HT1080 (cell line): ENCODE measurements around the gene CUX1. TPM values are rescaled to one million over a fixed set of nuclear protein-coding genes. Genes with fewer than 3 reads are reported as not detected.
"Not testable (repeated sequence)": the region's sequence is repeated elsewhere in the genome, so short reads cannot be mapped to it uniquely, and the experiment has no call there.

ENCODE experiments used
- DNase-seq: peaks from one replicate; pipeline ENCODE4 v3.0.0-alpha.2; 2015; ENCODE audit warnings: low read depth
- total RNA-seq: library from RNA; depleted of rRNA; stranded (reverse); fragments of >200 nt; shearing (Covaris generic); gene quantifications from 2 replicates; pipeline ENCODE4 v1.2.3, GENCODE V29; 2014

The CUX1 gene
- total RNA-seq, 1 experiment from 2014 or later, result 21.2 TPM

GRCh38 chr7:101849314-101849713, 31.9 kb downstream of the CUX1 start:
- DNase-seq, result not testable (repeated sequence)

GRCh38 chr7:101852364-101852763, 34.9 kb downstream of the CUX1 start:
- not testable (repeated sequence) for DNase-seq

- no peak for DNase-seq
Observed at GRCh38 chr7:101853684-101854083, 36.3 kb downstream of the CUX1 start.

- DNase-seq, result no peak
Observed at GRCh38 chr7:101854084-101854865, 36.8 kb downstream of the CUX1 start.

GRCh38 chr7:101856473-101857357, 39.3 kb downstream of the CUX1 start:
- DNase-seq, result peak; percentile 97

- DNase-seq, result no peak
Observed at GRCh38 chr7:101857358-101857811, 40.0 kb downstream of the CUX1 start.

- no peak for DNase-seq
Observed at GRCh38 chr7:101858437-101859385, 41.3 kb downstream of the CUX1 start.

- no peak for DNase-seq
Observed at GRCh38 chr7:101859411-101860106, 42.1 kb downstream of the CUX1 start.

GRCh38 chr7:101860316-101861217, 43.1 kb downstream of the CUX1 start:
- no peak for DNase-seq

- DNase-seq, result no peak
Observed at GRCh38 chr7:101861218-101861775, 43.9 kb downstream of the CUX1 start.

GRCh38 chr7:101862280-101863220, 45.1 kb downstream of the CUX1 start:
- no peak for DNase-seq

GRCh38 chr7:101863598-101863997, 46.2 kb downstream of the CUX1 start:
- DNase-seq, result no peak

- DNase-seq, result no peak
Observed at GRCh38 chr7:101864039-101864438, 46.6 kb downstream of the CUX1 start.

GRCh38 chr7:101865031-101865430, 47.6 kb downstream of the CUX1 start:
- DNase-seq, result no peak

- DNase-seq, result no peak
Observed at GRCh38 chr7:101865455-101865854, 48.0 kb downstream of the CUX1 start.

GRCh38 chr7:101866328-101866727, 48.9 kb downstream of the CUX1 start:
- no peak for DNase-seq

GRCh38 chr7:101867265-101867664, 49.8 kb downstream of the CUX1 start:
- no peak for DNase-seq

- not testable (repeated sequence) for DNase-seq
Observed at GRCh38 chr7:101867681-101868080, 50.3 kb downstream of the CUX1 start.
